Measurements from ENCODE around the gene LRFN3.

Gene LRFN3

GRCh38 chr19:35992907-35993765 lies 57.0 kb downstream of the LRFN3 start:
- no peaks in the 10 kb centered on the region for H3K27me3 Mint-ChIP-seq
- no peaks in the 10 kb centered on the region for H3K9me3 Mint-ChIP-seq
- H3K27ac Mint-ChIP-seq = no peak overlapping the region
- peak overlapping the region; percentile 33 for H3K4me3 Mint-ChIP-seq
- peaks cover 25% of the 10 kb centered on the region for H3K4me1 Mint-ChIP-seq
- H3K36me3 Mint-ChIP-seq = peaks cover 4% of the 10 kb centered on the region

GRCh38 chr19:35993923-35994598 lies 57.9 kb downstream of the LRFN3 start:
- Mint-ChIP-seq H3K27me3 (no peaks in the 10 kb centered on the region), H3K4me1 (peaks cover 26% of the 10 kb centered on the region), H3K36me3 (peaks cover 4% of the 10 kb centered on the region), H3K27ac (no peak overlapping the region), H3K9me3 (no peaks in the 10 kb centered on the region), H3K4me3 (peak overlapping the region; percentile 67)

Measured in activated naive CD4-positive, alpha-beta T cell treated with anti-CD3 and anti-CD28 coated beads, Interleukin-2, amount 50 U/mL, for 24 hours (primary cell).